Measurements from ENCODE around the gene ZNF425.

ZNF425 gene

DNA sequence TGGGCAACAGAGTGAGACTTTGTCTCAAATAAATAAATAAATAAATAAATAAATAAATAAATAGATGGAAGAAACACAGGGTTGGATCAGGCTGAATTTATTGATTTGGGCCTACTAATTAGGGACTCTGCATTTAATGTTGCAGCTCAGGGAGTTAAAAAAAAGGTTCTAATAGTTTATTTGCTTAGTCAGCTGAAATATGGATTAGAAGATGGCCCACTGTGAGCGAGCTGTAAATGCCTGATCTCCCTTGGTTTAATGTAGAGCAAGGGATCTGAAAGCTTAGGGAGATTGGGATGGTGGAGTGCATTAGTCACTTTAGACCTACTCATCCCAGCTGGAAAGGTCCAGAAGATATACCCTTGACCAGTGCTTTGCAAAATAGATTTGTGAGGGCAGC is 72.7 kb downstream of the ZNF425 start:
- Histone ChIP-seq H4K20me1 (ENCODE audit: insufficient read depth, low read length) (no peaks in the 10 kb centered on the region), H3K4me1 (ENCODE audit: insufficient read depth, low read length) (no peaks in the 10 kb centered on the region), H2AFZ (ENCODE audit: low read depth, low read length) (no peak overlapping the region), H3K79me2 (ENCODE audit: insufficient read depth, low read length) (no peaks in the 10 kb centered on the region), H3K27ac (ENCODE audit: low read length) (no peak overlapping the region), H3K4me3 (ENCODE audit: low read depth in 1 of 2, low read length in 2 of 2) (no peak overlapping the region), H3K9me3 (ENCODE audit: insufficient read depth, low read length, severe bottlenecking) (no peaks in the 10 kb centered on the region), H3K9ac (ENCODE audit: low read depth, low read length) (no peak overlapping the region), H3K27me3 (ENCODE audit: insufficient read depth, low read length, poor library complexity) (no peaks in the 10 kb centered on the region), H3K36me3 (ENCODE audit: insufficient read depth, low read length) (no peaks in the 10 kb centered on the region), H3K4me2 (ENCODE audit: insufficient read depth, low read length) (no peak overlapping the region)
- no peak for TF ChIP-seq EZH2 (IDR thresholded peaks at IDR 0.05; ENCODE audit: borderline replicate concordance, low read depth, low read length, severe bottlenecking)
- TF ChIP-seq, protein P1, sequence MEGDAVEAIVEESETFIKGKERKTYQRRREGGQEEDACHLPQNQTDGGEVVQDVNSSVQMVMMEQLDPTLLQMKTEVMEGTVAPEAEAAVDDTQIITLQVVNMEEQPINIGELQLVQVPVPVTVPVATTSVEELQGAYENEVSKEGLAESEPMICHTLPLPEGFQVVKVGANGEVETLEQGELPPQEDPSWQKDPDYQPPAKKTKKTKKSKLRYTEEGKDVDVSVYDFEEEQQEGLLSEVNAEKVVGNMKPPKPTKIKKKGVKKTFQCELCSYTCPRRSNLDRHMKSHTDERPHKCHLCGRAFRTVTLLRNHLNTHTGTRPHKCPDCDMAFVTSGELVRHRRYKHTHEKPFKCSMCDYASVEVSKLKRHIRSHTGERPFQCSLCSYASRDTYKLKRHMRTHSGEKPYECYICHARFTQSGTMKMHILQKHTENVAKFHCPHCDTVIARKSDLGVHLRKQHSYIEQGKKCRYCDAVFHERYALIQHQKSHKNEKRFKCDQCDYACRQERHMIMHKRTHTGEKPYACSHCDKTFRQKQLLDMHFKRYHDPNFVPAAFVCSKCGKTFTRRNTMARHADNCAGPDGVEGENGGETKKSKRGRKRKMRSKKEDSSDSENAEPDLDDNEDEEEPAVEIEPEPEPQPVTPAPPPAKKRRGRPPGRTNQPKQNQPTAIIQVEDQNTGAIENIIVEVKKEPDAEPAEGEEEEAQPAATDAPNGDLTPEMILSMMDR (IDR thresholded peaks at IDR 0.05; ENCODE audit: borderline replicate concordance, extremely low read depth, low read length, poor library complexity, severe bottlenecking), result no peak
- no peak for DNase-seq
- ATAC-seq (ENCODE audit: insufficient read depth, low read depth), result no peak

Data from DND-41 (cell line).